Esophagus (tissue), 2 donors: ENCODE results near the gene OTUD7B. TPM values are rescaled to one million over a fixed set of nuclear protein-coding genes. Genes with fewer than 3 reads are reported as not detected.

Experiments
- H3K27ac ChIP-seq, 2 donors: one replicate each; pipeline ENCODE4 v1.5.1; 2013; ENCODE audit warnings: low read depth in 2 of 2, mild to moderate bottlenecking in 2 of 2, inconsistent platforms in 1 of 2, low read length in 1 of 2, moderate library complexity in 1 of 2
- H3K27me3 ChIP-seq, 2 donors: one replicate each; pipeline ENCODE4 v1.6.1; 2013; ENCODE audit warnings: low read length in 2 of 2, control low read depth in 1 of 2, mild to moderate bottlenecking in 1 of 2; ENCODE audit not compliant: insufficient read depth in 2 of 2, control insufficient read depth in 1 of 2
- H3K36me3 ChIP-seq, 2 donors: one replicate each; pipeline ENCODE4 v1.6.1; 2013; ENCODE audit warnings: low read length in 1 of 2; ENCODE audit not compliant: control insufficient read depth in 2 of 2, insufficient read depth in 2 of 2
- H3K4me1 ChIP-seq, 2 donors: one replicate each; pipeline ENCODE4 v1.6.1; 2013; ENCODE audit warnings: low read length in 1 of 2; ENCODE audit not compliant: control insufficient read depth in 2 of 2, insufficient read depth in 2 of 2
- H3K4me3 ChIP-seq, 2 donors: one replicate each; pipeline ENCODE4 v1.5.1; 2013; ENCODE audit warnings: low read length in 2 of 2, mild to moderate bottlenecking in 2 of 2, low read depth in 1 of 2, moderate library complexity in 1 of 2
- H3K9me3 ChIP-seq, 2 donors: one replicate each; pipeline ENCODE4 v1.6.1; 2013; ENCODE audit warnings: mild to moderate bottlenecking in 2 of 2, low read depth in 1 of 2, low read length in 1 of 2, moderate library complexity in 1 of 2; ENCODE audit not compliant: control insufficient read depth in 2 of 2, insufficient read depth in 1 of 2
- WGBS, 2 donors: extraction: QIAGEN DNeasy Blood & Tissue Kit; methylation state at CpG; one replicate each; pipeline ENCODE4 v1.1.7; 2013; 5-methylcytosine and 5-hydroxymethylcytosine counted together
- polyA plus RNA-seq, 2 donors: library from polyadenylated mRNA; stranded (reverse); fragments of 200-250 nt; gene quantifications; one replicate each; pipeline ENCODE4 v1.2.3, GENCODE V29; 2013
- donor health status: healthy with polysubstance abuse.
- donor health status: Bipolar disorder and iron deficiency.

The OTUD7B gene
- polyA plus RNA-seq, 2 donors, result 2.6 to 4.7 TPM

- H3K27ac ChIP-seq, result no peak overlapping the region
- no peaks in the 10 kb centered on the region for H3K36me3 ChIP-seq
- 93% methylated on average over 2 of the region's 2 CpGs for WGBS, 2 donors
- no peaks in the 10 kb centered on the region for H3K9me3 ChIP-seq
- H3K4me1 ChIP-seq, result peaks cover 0 to 2% of the 10 kb centered on the region in 2 donors
- no peak overlapping the region for H3K4me3 ChIP-seq
- no peaks in the 10 kb centered on the region for H3K27me3 ChIP-seq
Observed at GRCh38 chr1:150024156-150024555, 13.6 kb upstream of the OTUD7B start.

DNA sequence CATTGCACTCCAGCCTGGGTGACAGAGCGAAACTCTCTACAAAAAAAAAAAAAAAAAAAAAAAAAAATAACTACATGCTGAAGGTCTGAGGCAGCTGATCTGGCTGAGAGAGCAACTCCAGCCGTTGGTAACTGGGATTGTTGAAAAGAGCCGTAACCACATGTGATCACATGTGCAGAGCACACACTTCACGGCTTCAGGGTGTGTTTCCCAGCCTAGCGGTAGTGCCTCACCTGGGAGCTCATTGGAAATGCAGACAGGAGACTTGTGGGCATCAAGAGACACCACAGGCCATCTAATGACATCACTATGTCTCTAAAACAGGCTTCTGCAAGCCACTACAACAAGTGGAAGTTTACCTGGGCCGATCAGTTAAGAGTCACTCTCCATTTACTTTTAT, 11.8 kb upstream of the OTUD7B start:
- Histone ChIP-seq H3K9me3 (no peaks in the 10 kb centered on the region), H3K4me3 (no peak overlapping the region), H3K27ac (no peak overlapping the region), H3K27me3 (no peaks in the 10 kb centered on the region), H3K36me3 (no peaks in the 10 kb centered on the region), H3K4me1 (peaks cover 0 to 2% of the 10 kb centered on the region in 2 donors)
- 54 to 58% methylated on average over 6 of the region's 6 CpGs for WGBS, 2 donors

- Histone ChIP-seq H3K36me3 (no peaks in the 10 kb centered on the region), H3K9me3 (no peaks in the 10 kb centered on the region), H3K4me1 (peaks cover 0 to 2% of the 10 kb centered on the region in 2 donors), H3K27ac (peak overlapping the region in 1 of 2 donors; percentile 65), H3K27me3 (no peaks in the 10 kb centered on the region), H3K4me3 (no peak overlapping the region)
- 41 to 42% methylated on average over 5 of the region's 5 CpGs for WGBS, 2 donors
Observed at GRCh38 chr1:150021191-150021694, 10.7 kb upstream of the OTUD7B start.

GRCh38 chr1:150020711-150021110, 10.2 kb upstream of the OTUD7B start:
- Histone ChIP-seq H3K4me3 (no peak overlapping the region), H3K9me3 (no peaks in the 10 kb centered on the region), H3K27me3 (no peaks in the 10 kb centered on the region), H3K4me1 (peaks cover 0 to 2% of the 10 kb centered on the region in 2 donors), H3K36me3 (no peaks in the 10 kb centered on the region), H3K27ac (no peak overlapping the region)
- WGBS, 2 donors, result 69 to 89% methylated on average over 2 of the region's 2 CpGs

DNA sequence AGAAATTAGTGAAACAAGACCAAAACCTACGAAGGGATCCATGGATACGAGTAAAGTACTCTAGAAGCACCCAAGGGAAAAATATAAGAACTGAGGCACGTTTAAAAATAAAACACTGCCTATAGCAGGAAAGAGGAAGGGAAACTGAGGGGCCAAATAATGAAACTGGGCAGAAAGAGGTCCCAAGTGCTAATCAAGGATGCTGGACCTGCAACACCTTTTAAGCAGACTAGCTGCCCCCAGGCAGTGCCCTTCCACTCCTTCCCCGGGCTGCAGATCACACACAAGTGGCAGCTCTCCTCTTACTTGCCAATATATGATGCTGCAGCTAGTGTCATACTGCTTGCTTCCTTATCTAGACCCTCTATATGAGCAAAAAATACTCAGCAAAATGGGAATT, 7.6 kb upstream of the OTUD7B start:
- no peak overlapping the region for H3K27ac ChIP-seq
- H3K27me3 ChIP-seq, result no peaks in the 10 kb centered on the region
- 85 to 89% methylated on average over 4 of the region's 4 CpGs for WGBS, 2 donors
- H3K9me3 ChIP-seq, result no peaks in the 10 kb centered on the region
- no peaks in the 10 kb centered on the region for H3K36me3 ChIP-seq
- peaks cover 0 to 2% of the 10 kb centered on the region in 2 donors for H3K4me1 ChIP-seq
- no peak overlapping the region for H3K4me3 ChIP-seq

DNA sequence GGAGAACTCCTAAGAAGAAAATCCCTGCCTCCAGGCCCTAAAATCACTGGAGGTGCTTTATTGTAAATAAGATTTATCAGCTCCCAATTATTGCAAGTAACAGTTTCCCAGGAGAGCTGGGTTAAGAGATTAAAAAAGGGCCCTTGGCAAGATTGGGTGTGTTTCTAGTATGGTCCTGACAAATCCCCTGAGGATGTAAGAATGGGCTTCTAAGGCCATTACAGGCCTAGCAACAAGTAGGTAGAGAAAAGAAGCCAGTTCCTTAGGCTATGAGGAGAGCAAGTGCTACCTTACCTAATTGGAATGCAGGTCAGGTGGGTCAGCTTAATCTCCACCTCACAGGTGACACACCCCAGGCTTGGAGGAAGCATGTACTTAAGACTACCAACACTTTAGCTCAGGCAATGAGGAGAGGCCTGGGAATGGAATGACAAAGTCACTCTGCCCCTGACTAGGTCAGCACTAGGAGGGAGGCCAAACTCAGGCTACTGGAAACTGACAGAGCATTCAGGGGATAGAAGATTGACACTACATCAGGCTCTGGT, 6.8 kb upstream of the OTUD7B start:
- Histone ChIP-seq H3K4me1 (peaks cover 0 to under 1% of the 10 kb centered on the region in 2 donors), H3K36me3 (no peaks in the 10 kb centered on the region), H3K4me3 (no peak overlapping the region), H3K27me3 (no peaks in the 10 kb centered on the region), H3K27ac (no peak overlapping the region), H3K9me3 (no peaks in the 10 kb centered on the region)

- Histone ChIP-seq H3K4me3 (no peak overlapping the region), H3K27me3 (no peaks in the 10 kb centered on the region), H3K36me3 (no peaks in the 10 kb centered on the region), H3K4me1 (no peaks in the 10 kb centered on the region), H3K9me3 (no peaks in the 10 kb centered on the region), H3K27ac (no peak overlapping the region)
- WGBS, 2 donors, result 69 to 87% methylated on average over 4 of the region's 4 CpGs
Observed at GRCh38 chr1:150015651-150016131, 5.2 kb upstream of the OTUD7B start.

DNA sequence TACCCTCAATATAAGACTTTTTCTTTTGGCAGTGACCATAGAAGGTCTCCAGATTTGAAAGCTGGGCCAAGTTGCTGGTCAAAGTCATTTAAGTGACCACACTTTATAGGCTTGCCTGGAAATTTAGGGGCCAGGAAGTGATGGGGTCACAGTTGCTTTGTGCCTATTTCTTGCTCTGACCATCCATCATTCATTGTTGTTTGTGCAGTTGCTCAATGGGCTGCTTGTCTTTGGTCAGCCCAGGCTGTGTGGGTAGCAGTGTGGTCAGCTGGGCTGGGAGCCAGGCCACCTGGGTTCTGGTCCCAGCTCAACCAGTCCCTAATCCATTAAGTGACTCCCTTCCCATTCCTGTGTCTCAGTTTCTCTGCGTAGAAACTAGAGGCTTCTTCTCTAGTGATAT, 2.1 kb upstream of the OTUD7B start:
- H3K27ac ChIP-seq, result no peak overlapping the region
- 92 to 100% methylated on average over 1 of the region's 1 CpG for WGBS, 2 donors
- H3K27me3 ChIP-seq, result no peaks in the 10 kb centered on the region
- H3K4me1 ChIP-seq, result no peaks in the 10 kb centered on the region
- no peaks in the 10 kb centered on the region for H3K9me3 ChIP-seq
- H3K36me3 ChIP-seq, result no peaks in the 10 kb centered on the region
- no peak overlapping the region for H3K4me3 ChIP-seq

DNA sequence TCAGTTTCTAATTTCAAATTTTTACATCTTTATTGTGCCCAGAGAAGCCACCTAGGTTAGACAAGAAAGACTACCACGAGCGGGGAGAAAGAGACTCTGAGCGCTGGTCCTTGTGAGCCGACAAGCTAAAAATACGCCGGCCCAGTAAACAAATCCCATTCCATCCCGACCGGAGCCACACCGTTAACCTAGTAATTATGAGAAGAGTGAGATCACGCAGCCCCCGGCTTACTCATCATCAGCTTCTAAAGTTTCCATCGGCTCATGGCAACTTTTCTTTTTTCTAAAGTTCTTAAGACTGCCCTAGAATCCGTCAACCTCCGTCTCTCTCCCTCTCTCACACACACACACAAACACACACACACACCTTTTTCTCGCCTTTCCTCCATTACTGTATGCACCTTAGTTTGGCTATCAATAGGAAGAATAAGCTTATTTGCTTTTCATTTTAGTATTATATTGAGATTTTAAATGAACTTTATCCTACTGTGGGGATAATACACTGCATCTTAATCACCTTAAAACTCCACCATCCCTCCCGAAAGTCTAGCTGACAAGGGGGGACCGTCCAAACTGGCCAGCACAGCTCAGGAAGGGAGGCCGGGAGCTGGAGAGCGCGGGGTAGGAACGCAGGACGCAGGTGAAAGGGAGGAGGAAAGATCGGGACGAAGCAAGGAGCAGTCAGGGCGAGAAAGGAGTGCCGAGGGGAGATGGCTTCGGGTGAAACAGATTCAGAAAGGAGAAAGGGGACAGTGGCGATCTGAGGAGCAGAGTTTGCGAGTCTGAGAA, 728 bp downstream of the OTUD7B start:
- Histone ChIP-seq H3K27ac (peak overlapping the region; percentile 94 to 97), H3K36me3 (no peaks in the 10 kb centered on the region), H3K9me3 (no peaks in the 10 kb centered on the region), H3K4me1 (no peaks in the 10 kb centered on the region), H3K27me3 (no peaks in the 10 kb centered on the region), H3K4me3 (peak overlapping the region; percentile 75 to 89)
- 0 to 1% methylated on average over 28 to 29 of the region's 29 CpGs for WGBS, 2 donors
